ENCODE results near the gene ACBD3.
"Not testable (repeated sequence)": the region's sequence is repeated elsewhere in the genome, so short reads cannot be mapped to it uniquely, and the experiment has no call there.

The ACBD3 gene

DNA sequence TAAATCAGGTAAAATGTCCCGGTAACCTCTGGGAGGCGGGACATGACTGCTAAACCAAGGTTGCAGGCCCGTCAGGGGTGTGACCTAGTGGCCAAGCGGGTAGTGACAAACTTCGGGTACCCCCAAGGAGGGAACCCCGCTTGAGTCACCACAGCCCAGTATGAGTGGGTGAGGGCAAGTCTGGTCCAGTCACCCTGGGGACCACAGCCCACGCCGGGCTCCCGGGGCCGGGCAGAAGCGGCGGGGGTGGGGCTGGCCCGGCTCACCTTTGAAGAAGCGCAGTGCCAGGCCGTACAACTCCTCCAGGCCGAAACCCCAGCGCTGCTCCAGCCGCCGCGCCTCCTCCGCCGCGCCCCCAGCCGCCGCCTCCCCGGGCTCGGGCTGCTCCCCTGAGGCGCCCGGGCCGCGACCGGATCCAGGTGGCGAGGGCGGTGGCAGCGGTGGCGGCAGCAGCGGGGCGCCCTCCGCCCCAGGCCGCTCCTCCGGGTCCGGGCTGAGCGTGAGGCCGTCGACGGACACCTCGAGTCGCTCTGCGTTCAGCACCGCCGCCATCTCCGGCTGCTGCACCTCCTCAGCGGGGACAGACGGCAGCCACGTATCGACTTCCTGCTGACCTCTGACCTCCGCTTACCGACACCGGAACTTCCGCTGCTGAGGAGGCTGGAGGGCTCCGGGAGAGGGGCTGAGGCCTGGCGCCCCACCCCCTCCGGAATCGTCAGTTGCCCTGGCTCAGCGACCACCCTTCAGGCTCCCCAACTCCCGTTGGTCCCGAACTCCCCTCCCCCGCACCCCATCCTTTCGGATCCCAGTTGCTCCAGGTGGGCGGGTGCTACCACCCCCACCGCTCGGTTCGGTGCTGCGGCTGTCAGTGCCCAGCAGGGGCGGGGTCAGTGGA lies at the start of gene ACBD3:
Gene ACBD3 (minus strand): TSS at position 618 of the 895 bp plus-strand sequence. CDS start 66 bp downstream, at position 552.
- peak; percentile 70 for DNase-seq (ENCODE audit: low read depth)

GRCh38 chr1:226233806-226234205 lies 47.3 kb upstream of the ACBD3 start:
- DNase-seq (ENCODE audit: low read depth): no peak

GRCh38 chr1:226233293-226233692 lies 46.8 kb upstream of the ACBD3 start:
- DNase-seq (ENCODE audit: low read depth): no peak

DNA sequence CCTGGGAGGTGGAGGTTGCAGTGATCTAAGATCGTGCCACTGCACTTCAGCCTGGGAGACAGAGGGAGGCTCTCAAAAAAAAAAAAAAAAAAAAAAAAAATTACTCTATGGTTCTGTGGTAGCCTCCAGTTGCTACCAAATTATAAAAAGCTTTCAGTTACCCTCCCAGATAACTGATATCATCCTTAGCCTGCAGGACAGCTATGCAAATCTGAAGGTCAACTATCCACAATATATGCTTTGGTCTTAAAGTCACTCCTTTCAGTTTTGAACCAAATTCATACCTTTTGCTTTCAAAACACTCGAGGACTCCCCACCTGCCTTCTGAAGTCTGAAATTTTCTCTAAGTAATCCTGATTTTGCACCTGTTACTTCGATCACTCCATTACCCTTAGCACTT lies 40.1 kb upstream of the ACBD3 start:
- DNase-seq (ENCODE audit: low read depth): no peak

DNA sequence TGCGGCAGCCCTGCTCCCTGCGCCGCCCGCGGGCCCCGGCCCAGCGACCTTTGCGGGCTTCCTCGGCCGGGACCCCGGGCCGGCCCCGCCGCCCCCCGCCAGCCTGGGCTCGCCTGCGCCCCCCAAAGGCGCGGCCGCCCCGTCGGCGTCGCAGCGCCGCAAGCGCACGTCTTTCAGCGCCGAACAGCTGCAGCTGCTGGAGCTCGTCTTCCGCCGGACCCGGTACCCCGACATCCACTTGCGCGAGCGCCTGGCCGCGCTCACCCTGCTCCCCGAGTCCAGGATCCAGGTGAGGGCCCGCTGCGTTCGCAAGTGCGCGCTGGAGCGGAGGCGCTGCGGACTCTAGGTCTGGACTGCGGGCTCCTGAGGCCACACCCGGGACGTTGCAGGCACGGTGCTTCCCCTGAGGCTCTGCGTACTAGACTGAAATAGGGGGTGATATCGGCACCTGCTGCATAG lies 37.3 kb upstream of the ACBD3 start:
- no peak for DNase-seq (ENCODE audit: low read depth)

DNA sequence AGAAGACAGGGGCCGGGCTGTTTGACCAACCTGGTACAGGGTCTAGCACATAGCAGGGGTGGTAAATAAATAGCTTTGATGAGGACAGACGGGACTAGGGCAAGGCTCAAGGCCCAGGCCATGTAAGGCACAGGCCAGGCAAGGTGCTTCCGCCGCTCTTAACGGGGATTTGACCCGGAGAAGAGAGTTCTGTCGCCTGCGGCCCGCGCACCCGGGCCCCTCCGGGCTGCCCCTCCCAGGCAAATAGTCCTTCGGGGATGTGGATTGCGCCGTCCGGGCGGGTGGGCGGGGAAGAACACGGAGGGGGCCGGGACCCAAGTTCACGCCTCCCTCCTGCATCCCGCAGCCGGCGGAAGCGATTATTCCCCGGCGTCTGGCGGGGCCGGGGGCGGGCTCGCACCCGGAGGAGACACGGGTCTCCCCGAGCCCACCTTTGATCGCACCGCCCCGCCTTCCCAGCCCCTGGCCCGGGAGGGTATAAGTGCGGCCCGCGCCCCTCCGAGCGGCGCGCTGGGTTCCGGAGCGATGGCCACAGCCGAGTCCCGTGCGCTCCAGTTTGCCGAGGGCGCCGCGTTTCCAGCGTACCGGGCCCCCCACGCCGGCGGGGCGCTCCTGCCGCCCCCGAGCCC lies 36.7 kb upstream of the ACBD3 start, which contains the start of gene MIXL1:
Gene MIXL1 (plus strand): TSS at position 508 of the 629 bp plus-strand sequence. CDS start 18 bp downstream, at position 526.
- no peak for DNase-seq (ENCODE audit: low read depth)

- no peak for DNase-seq (ENCODE audit: low read depth)
Measured at GRCh38 chr1:226222686-226223085, 36.1 kb upstream of the ACBD3 start.

DNA sequence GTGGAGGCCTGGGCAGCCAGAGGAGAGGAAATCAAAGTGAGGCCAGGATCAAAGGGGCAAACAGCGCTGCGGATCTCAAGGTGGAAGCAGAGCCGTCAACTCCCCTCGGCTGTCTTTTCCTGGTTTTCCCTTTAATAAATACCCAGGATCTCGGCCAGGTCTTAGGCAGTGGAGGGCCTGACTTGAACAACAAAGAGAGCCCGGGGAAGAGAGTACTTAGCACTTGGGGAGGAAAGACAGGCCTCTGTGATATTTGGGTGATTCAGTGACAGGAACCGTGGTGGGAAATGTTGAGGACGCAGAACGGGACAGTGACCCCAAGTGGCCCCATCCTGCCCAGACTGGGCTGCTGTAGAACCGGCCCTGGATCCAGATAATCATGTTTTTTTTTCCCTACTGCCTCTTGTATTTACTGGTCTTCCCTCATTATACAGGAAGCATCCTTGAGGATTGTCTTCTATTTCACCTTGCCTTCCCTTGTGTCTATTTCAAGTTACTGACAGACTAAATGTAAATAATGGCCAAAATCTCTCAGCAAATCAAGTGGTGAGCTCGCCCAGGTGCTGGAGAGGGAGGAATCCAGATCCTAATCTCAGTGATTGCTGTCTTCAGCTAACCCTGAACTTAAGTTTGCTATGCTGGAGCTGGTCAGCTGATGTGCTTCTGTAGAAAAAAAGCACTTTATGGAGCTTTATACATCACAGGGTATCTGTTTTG lies 34.1 kb upstream of the ACBD3 start:
- no peak for DNase-seq (ENCODE audit: low read depth)

DNA sequence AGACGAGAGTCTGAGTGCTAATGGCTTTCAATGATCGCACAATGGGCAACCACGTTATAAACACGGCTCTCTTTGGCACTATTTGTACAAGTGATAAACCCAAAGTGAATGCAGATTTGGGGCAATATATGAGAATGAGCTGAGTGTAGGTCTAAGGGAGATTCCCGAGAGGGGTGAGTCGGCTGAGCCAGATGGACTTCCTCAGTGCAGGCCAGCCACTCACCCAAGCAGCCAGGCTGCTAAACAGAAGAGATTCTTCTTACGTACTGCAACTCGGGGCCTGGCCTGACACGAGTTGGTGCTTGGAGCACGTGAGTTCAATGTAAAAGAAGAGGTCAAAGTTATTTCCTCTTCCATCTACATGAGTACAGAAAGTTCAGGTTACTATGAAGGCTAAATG lies 30.7 kb upstream of the ACBD3 start:
- DNase-seq (ENCODE audit: low read depth): no peak

DNA sequence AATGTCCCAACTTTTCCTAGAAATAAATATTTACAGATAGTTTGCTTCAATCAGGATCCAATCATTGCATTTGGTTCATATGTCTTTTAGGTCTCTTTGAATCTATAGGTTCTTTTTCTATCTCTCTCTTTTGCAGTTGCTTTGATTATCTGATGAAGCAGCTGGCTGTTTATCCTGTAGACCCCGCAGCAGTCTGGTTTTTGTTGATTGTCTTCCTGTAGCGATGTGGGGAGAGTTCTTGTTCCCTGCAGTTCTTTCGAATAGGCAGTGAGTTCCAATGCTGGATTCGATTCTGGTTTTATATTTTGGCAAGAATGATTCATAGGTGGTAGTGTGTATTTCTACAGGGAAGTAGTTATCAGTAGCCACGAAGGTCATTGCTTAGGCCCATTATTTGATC lies 29.5 kb upstream of the ACBD3 start:
- no peak for DNase-seq (ENCODE audit: low read depth)

GRCh38 chr1:226215239-226215638 lies 28.7 kb upstream of the ACBD3 start:
- DNase-seq (ENCODE audit: low read depth): no peak

DNA sequence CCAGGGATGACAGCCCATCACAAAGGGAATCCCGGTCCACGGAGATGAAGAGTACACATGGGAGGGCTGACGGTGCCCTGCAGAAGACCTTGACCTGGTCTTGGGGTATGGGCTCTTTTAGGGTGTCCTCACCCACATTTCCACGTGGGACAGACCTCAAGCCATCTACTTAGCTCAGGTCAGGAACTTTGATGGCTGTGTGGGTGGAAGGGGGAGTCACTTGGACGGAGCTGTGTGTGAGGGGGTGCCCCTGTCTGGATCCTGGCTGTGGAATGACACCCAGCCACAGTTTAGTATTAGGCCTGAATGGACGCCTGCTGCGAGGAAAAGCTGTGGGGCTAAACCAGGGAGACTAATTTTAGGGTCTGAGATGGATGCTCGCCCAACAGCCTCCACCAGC lies 26.0 kb upstream of the ACBD3 start:
- DNase-seq (ENCODE audit: low read depth): no peak

- no peak for DNase-seq (ENCODE audit: low read depth)
Measured at GRCh38 chr1:226211181-226211821, 24.8 kb upstream of the ACBD3 start.

GRCh38 chr1:226210571-226211176 lies 24.1 kb upstream of the ACBD3 start:
- DNase-seq (ENCODE audit: low read depth): no peak

- no peak for DNase-seq (ENCODE audit: low read depth)
Measured at GRCh38 chr1:226209307-226210059, 22.9 kb upstream of the ACBD3 start.

- DNase-seq (ENCODE audit: low read depth): no peak
Measured at GRCh38 chr1:226207048-226207447, 20.5 kb upstream of the ACBD3 start.

GRCh38 chr1:226204198-226204597 lies 17.7 kb upstream of the ACBD3 start:
- DNase-seq (ENCODE audit: low read depth): no peak

GRCh38 chr1:226203655-226204054 lies 17.1 kb upstream of the ACBD3 start:
- DNase-seq (ENCODE audit: low read depth): no peak

DNA sequence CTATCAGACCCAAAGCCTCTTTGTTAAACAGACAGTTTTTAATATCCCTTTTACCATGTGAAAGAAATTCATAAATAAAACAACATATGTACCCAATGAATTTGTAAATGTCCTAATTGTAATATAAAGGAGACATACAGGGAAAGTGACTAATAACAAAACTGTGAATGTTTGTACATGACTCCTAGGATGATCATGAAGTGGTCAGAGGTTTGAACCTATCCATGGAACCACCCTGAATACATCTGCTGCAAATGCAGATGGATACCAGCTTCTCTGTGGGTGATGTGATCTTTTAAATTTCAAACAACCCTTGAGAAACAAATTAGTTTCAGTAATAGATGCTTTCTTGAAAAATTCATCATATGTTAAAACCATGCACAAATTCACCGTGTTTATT lies 16.7 kb upstream of the ACBD3 start:
- no peak for DNase-seq (ENCODE audit: low read depth)

GRCh38 chr1:226202666-226203065 lies 16.1 kb upstream of the ACBD3 start:
- not testable (repeated sequence) for DNase-seq (ENCODE audit: low read depth)

- no peak for DNase-seq (ENCODE audit: low read depth)
Measured at GRCh38 chr1:226202246-226202645, 15.7 kb upstream of the ACBD3 start.

All from stimulated activated CD8-positive, alpha-beta memory T cell treated with anti-CD3 and anti-CD28 coated beads, Interleukin-15, amount 100 ng/mL, for 1 hour (primary cell).